HUES6 (cell line): Measurements from ENCODE around the gene TTC28.

Experiments
- H3K27ac ChIP-seq: 2 replicates; pipeline ENCODE4 v1.7.0; 2013; ENCODE audit warnings: low read depth, mild to moderate bottlenecking, low read length, inconsistent platforms
- H3K27me3 ChIP-seq: 2 replicates; pipeline ENCODE4 v1.6.1; 2013; ENCODE audit warnings: low read length; ENCODE audit not compliant: control insufficient read depth, insufficient read depth
- H3K36me3 ChIP-seq: 2 replicates; pipeline ENCODE4 v1.6.1; 2013; ENCODE audit warnings: low read length; ENCODE audit not compliant: control insufficient read depth, insufficient read depth
- H3K4me1 ChIP-seq: 2 replicates; pipeline ENCODE4 v1.6.1; 2013; ENCODE audit warnings: low read length; ENCODE audit not compliant: control insufficient read depth, insufficient read depth
- H3K4me3 ChIP-seq: 2 replicates; pipeline ENCODE4 v1.5.1; 2013; ENCODE audit warnings: low read depth, low read length
- H3K9ac ChIP-seq: one replicate; pipeline ENCODE4 v1.6.1; 2013; ENCODE audit warnings: mild to moderate bottlenecking, low read length
- H3K9me3 ChIP-seq: 2 replicates; pipeline ENCODE4 v1.6.1; 2013; ENCODE audit warnings: low read depth, low read length; ENCODE audit not compliant: control insufficient read depth, insufficient read depth

The TTC28 gene

GRCh38 chr22:28148816-28149465 lies 530.7 kb downstream of the TTC28 start:
- no peaks in the 10 kb centered on the region for H3K36me3 ChIP-seq
- H3K27me3 ChIP-seq: no peaks in the 10 kb centered on the region
- H3K4me3 ChIP-seq: no peak overlapping the region
- H3K9me3 ChIP-seq: no peaks in the 10 kb centered on the region
- no peak overlapping the region for H3K27ac ChIP-seq
- peaks cover 15% of the 10 kb centered on the region for H3K4me1 ChIP-seq
- no peak overlapping the region for H3K9ac ChIP-seq

GRCh38 chr22:28147401-28147800 lies 532.2 kb downstream of the TTC28 start:
- H3K4me1 ChIP-seq: peaks cover 9% of the 10 kb centered on the region
- H3K9ac ChIP-seq: no peak overlapping the region
- no peak overlapping the region for H3K27ac ChIP-seq
- no peaks in the 10 kb centered on the region for H3K36me3 ChIP-seq
- no peaks in the 10 kb centered on the region for H3K27me3 ChIP-seq
- no peak overlapping the region for H3K4me3 ChIP-seq
- no peaks in the 10 kb centered on the region for H3K9me3 ChIP-seq

- Histone ChIP-seq H3K4me3 (no peak overlapping the region), H3K9ac (no peak overlapping the region), H3K4me1 (peaks cover 7% of the 10 kb centered on the region), H3K27me3 (no peaks in the 10 kb centered on the region), H3K27ac (no peak overlapping the region), H3K36me3 (no peaks in the 10 kb centered on the region), H3K9me3 (no peaks in the 10 kb centered on the region)
Observed at GRCh38 chr22:28146401-28147314, 533.0 kb downstream of the TTC28 start.

- Histone ChIP-seq H3K27ac (no peak overlapping the region), H3K9ac (no peak overlapping the region), H3K36me3 (no peaks in the 10 kb centered on the region)
Observed at GRCh38 chr22:28143961-28144745, 535.5 kb downstream of the TTC28 start.

GRCh38 chr22:28143241-28143865 lies 536.3 kb downstream of the TTC28 start:
- Histone ChIP-seq H3K4me1 (peaks cover 7% of the 10 kb centered on the region), H3K27me3 (no peaks in the 10 kb centered on the region), H3K9ac (no peak overlapping the region), H3K9me3 (no peaks in the 10 kb centered on the region), H3K36me3 (no peaks in the 10 kb centered on the region), H3K27ac (no peak overlapping the region), H3K4me3 (no peak overlapping the region)

More at GRCh38 chr22:28143961-28144745, 535.5 kb downstream of the TTC28 start:
- peaks cover 7% of the 10 kb centered on the region for H3K4me1 ChIP-seq
- no peaks in the 10 kb centered on the region for H3K9me3 ChIP-seq
- no peaks in the 10 kb centered on the region for H3K27me3 ChIP-seq
- no peak overlapping the region for H3K4me3 ChIP-seq

GRCh38 chr22:28142361-28142961 lies 537.2 kb downstream of the TTC28 start:
- Histone ChIP-seq H3K36me3 (no peaks in the 10 kb centered on the region), H3K9ac (no peak overlapping the region), H3K4me1 (peaks cover 7% of the 10 kb centered on the region), H3K27me3 (no peaks in the 10 kb centered on the region), H3K27ac (no peak overlapping the region), H3K4me3 (no peak overlapping the region), H3K9me3 (no peaks in the 10 kb centered on the region)

GRCh38 chr22:28141614-28142013 lies 538.0 kb downstream of the TTC28 start:
- Histone ChIP-seq H3K27me3 (no peaks in the 10 kb centered on the region), H3K27ac (no peak overlapping the region), H3K36me3 (no peaks in the 10 kb centered on the region), H3K4me1 (peaks cover 12% of the 10 kb centered on the region), H3K4me3 (no peak overlapping the region), H3K9ac (no peak overlapping the region), H3K9me3 (no peaks in the 10 kb centered on the region)

GRCh38 chr22:28139961-28140360 lies 539.7 kb downstream of the TTC28 start:
- no peak overlapping the region for H3K27ac ChIP-seq
- H3K4me1 ChIP-seq: peaks cover 12% of the 10 kb centered on the region
- H3K4me3 ChIP-seq: no peak overlapping the region
- no peaks in the 10 kb centered on the region for H3K9me3 ChIP-seq
- no peaks in the 10 kb centered on the region for H3K27me3 ChIP-seq
- no peak overlapping the region for H3K9ac ChIP-seq
- no peaks in the 10 kb centered on the region for H3K36me3 ChIP-seq

GRCh38 chr22:28139516-28139915 lies 540.1 kb downstream of the TTC28 start:
- H3K36me3 ChIP-seq: no peaks in the 10 kb centered on the region
- peaks cover 9% of the 10 kb centered on the region for H3K4me1 ChIP-seq
- no peak overlapping the region for H3K4me3 ChIP-seq
- H3K27me3 ChIP-seq: no peaks in the 10 kb centered on the region
- no peak overlapping the region for H3K27ac ChIP-seq
- H3K9me3 ChIP-seq: no peaks in the 10 kb centered on the region
- no peak overlapping the region for H3K9ac ChIP-seq

GRCh38 chr22:28137036-28137435 lies 542.6 kb downstream of the TTC28 start:
- H3K4me3 ChIP-seq: no peak overlapping the region
- peaks cover 6% of the 10 kb centered on the region; the same call in 1 of the 2 replicates for H3K4me1 ChIP-seq
- no peak overlapping the region for H3K27ac ChIP-seq
- no peak overlapping the region for H3K9ac ChIP-seq
- peaks cover 5% of the 10 kb centered on the region for H3K9me3 ChIP-seq
- no peaks in the 10 kb centered on the region for H3K27me3 ChIP-seq
- no peaks in the 10 kb centered on the region for H3K36me3 ChIP-seq
